ENCODE data around the gene B3GAT1. TPM values are rescaled to one million over a fixed set of nuclear protein-coding genes. Genes with fewer than 3 reads are reported as not detected.

Gene B3GAT1
- total RNA-seq, 1 donor from 2014 or later, result 5.4 TPM

- DNase-seq (ENCODE audit: low spot score), result no peak
- no peak for ATAC-seq
Observed at GRCh38 chr11:134413043-134413825, 1.2 kb upstream of the B3GAT1 start.

- ATAC-seq (no peak), DNase-seq (ENCODE audit: low spot score) (no peak)
Observed at GRCh38 chr11:134410766-134411165, 1.3 kb downstream of the B3GAT1 start.

- ATAC-seq (no peak), DNase-seq (ENCODE audit: low spot score) (no peak)
Observed at GRCh38 chr11:134409552-134410429, 2.3 kb downstream of the B3GAT1 start.

GRCh38 chr11:134407923-134408322, 4.1 kb downstream of the B3GAT1 start:
- DNase-seq (ENCODE audit: low spot score) (no peak), ATAC-seq (no peak)

- DNase-seq (ENCODE audit: low spot score) (peak; percentile 89), ATAC-seq (peak; percentile 88)
Observed at GRCh38 chr11:134407321-134407828, 4.7 kb downstream of the B3GAT1 start.

GRCh38 chr11:134406264-134407185, 5.5 kb downstream of the B3GAT1 start:
- no peak for DNase-seq (ENCODE audit: low spot score)
- ATAC-seq, result no peak

GRCh38 chr11:134405841-134406240, 6.2 kb downstream of the B3GAT1 start:
- no peak for DNase-seq (ENCODE audit: low spot score)
- no peak for ATAC-seq

- peak; percentile 9 for ATAC-seq
- no peak for DNase-seq (ENCODE audit: low spot score)
Observed at GRCh38 chr11:134405436-134405835, 6.6 kb downstream of the B3GAT1 start.

- no peak for ATAC-seq
- no peak for DNase-seq (ENCODE audit: low spot score)
Observed at GRCh38 chr11:134404575-134405341, 7.3 kb downstream of the B3GAT1 start.

- no peak for DNase-seq (ENCODE audit: low spot score)
- no peak for ATAC-seq
Observed at GRCh38 chr11:134402910-134403309, 9.1 kb downstream of the B3GAT1 start.

- no peak for ATAC-seq
- no peak for DNase-seq (ENCODE audit: low spot score)
Observed at GRCh38 chr11:134401825-134402809, 9.9 kb downstream of the B3GAT1 start.

GRCh38 chr11:134399996-134400395, 12.0 kb downstream of the B3GAT1 start:
- ATAC-seq, result no peak
- no peak for DNase-seq (ENCODE audit: low spot score)

GRCh38 chr11:134399293-134399654, 12.8 kb downstream of the B3GAT1 start:
- DNase-seq (ENCODE audit: low spot score) (no peak), ATAC-seq (no peak)

GRCh38 chr11:134398644-134399292, 13.3 kb downstream of the B3GAT1 start:
- DNase-seq (ENCODE audit: low spot score) (no peak), ATAC-seq (peak; percentile 10)

GRCh38 chr11:134398079-134398444, 14.0 kb downstream of the B3GAT1 start:
- DNase-seq (ENCODE audit: low spot score), result peak; percentile 93
- ATAC-seq, result peak; percentile 81

GRCh38 chr11:134397304-134398078, 14.6 kb downstream of the B3GAT1 start:
- ATAC-seq, result peak; percentile 1
- no peak for DNase-seq (ENCODE audit: low spot score)

- no peak for DNase-seq (ENCODE audit: low spot score)
Observed at GRCh38 chr11:134395002-134395401, 17.0 kb downstream of the B3GAT1 start.

GRCh38 chr11:134394311-134394710, 17.7 kb downstream of the B3GAT1 start:
- ATAC-seq (no peak), DNase-seq (ENCODE audit: low spot score) (no peak)

More at GRCh38 chr11:134395002-134395401, 17.0 kb downstream of the B3GAT1 start:
- ATAC-seq, result no peak
